ENCODE measurements around the gene SARS2.

- TF ChIP-seq, protein P1, sequence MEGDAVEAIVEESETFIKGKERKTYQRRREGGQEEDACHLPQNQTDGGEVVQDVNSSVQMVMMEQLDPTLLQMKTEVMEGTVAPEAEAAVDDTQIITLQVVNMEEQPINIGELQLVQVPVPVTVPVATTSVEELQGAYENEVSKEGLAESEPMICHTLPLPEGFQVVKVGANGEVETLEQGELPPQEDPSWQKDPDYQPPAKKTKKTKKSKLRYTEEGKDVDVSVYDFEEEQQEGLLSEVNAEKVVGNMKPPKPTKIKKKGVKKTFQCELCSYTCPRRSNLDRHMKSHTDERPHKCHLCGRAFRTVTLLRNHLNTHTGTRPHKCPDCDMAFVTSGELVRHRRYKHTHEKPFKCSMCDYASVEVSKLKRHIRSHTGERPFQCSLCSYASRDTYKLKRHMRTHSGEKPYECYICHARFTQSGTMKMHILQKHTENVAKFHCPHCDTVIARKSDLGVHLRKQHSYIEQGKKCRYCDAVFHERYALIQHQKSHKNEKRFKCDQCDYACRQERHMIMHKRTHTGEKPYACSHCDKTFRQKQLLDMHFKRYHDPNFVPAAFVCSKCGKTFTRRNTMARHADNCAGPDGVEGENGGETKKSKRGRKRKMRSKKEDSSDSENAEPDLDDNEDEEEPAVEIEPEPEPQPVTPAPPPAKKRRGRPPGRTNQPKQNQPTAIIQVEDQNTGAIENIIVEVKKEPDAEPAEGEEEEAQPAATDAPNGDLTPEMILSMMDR (IDR thresholded peaks at IDR 0.05; ENCODE audit: low read depth, low read length, poor library complexity, severe bottlenecking), result no peak
- TF ChIP-seq EZH2phosphoT487 (IDR thresholded peaks at IDR 0.05; ENCODE audit: borderline replicate concordance, low read length), result no peak
Observed at GRCh38 chr19:38964738-38965137, 34.2 kb upstream of the SARS2 start.
